ENCODE data around the gene CADM1. TPM values are rescaled to one million over a fixed set of nuclear protein-coding genes. Genes with fewer than 3 reads are reported as not detected.

The CADM1 gene
- total RNA-seq, 4 donors from 2014 or later = 1.2 to 2.5 (median 2.2) TPM

DNA sequence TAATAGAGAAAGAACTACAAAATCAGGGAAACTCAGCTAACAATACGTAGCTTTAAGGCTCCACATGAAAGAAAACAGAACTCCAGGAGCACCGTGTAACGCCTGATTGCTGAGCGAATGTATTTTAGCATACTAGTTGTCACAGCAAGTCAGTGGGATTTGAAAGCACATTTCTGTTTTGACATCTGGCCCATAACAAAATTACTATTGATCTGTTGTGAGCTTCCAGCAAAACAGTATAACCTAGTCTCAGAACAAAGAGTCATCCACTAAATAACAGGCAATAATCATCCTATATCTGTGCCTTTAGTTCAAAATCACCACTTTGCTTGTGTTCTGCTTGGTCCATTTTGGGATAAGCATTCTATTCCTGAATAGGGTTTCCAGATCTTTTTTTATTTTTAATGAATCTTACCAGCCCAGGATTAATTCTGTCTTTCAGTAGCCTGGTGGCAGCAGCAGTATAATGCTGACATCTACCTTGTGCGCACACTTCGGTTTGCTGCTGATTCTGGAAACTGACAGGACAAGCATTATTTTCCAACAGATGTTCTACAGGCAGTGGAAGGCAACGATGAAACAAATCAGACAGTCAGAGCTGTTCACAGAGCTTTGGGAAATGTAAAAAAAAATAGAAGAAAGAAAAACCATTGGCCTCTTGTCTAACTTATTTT lies 66.2 kb downstream of the CADM1 start:
- in situ Hi-C loops (cut with MboI; ENCODE audit: low sequenced_read_pairs in 4 of 4) (no loop called here), intact Hi-C loops (cut with DNase I; ENCODE audit: low total_unique reads) (no loop called here)
- H3K27ac ChIP-seq = no peak overlapping the region
- DNase-seq = no peak
- H3K36me3 ChIP-seq = no peaks in the 10 kb centered on the region
- H3K27me3 ChIP-seq = no peaks in the 10 kb centered on the region
- H3K9me3 ChIP-seq = no peaks in the 10 kb centered on the region
- ATAC-seq = no peak
- TF ChIP-seq CTCF (IDR thresholded peaks at IDR 0.05 in 4 of 5, conservative IDR thresholded peaks at IDR 0.05 in 1 of 5) = no peak
- TF ChIP-seq POLR2A (IDR thresholded peaks at IDR 0.05) = no peak
- peaks cover 5 to 13% of the 10 kb centered on the region in 2 donors for H3K4me1 ChIP-seq
- no peak overlapping the region for H3K4me3 ChIP-seq

GRCh38 chr11:115430345-115430744 lies 73.9 kb downstream of the CADM1 start:
- in situ Hi-C loops (cut with MboI; ENCODE audit: low sequenced_read_pairs in 4 of 4) (no loop called here), intact Hi-C loops (cut with DNase I; ENCODE audit: low total_unique reads) (no loop called here)
- no peaks in the 10 kb centered on the region for H3K36me3 ChIP-seq
- DNase-seq (no peak), ATAC-seq (no peak)
- H3K27ac ChIP-seq = no peak overlapping the region
- H3K9me3 ChIP-seq = no peaks in the 10 kb centered on the region
- H3K27me3 ChIP-seq = no peaks in the 10 kb centered on the region
- H3K4me1 ChIP-seq = peaks cover 5 to 7% of the 10 kb centered on the region in 2 donors
- no peak for TF ChIP-seq POLR2A (IDR thresholded peaks at IDR 0.05)
- no peak overlapping the region for H3K4me3 ChIP-seq

- H3K4me1 ChIP-seq = no peaks in the 10 kb centered on the region
- H3K36me3 ChIP-seq = no peaks in the 10 kb centered on the region
- H3K4me3 ChIP-seq = no peak overlapping the region
- H3K9me3 ChIP-seq = no peaks in the 10 kb centered on the region
- intact Hi-C loops (cut with DNase I; ENCODE audit: low total_unique reads) (no loop called here), in situ Hi-C loops (cut with MboI; ENCODE audit: low sequenced_read_pairs in 4 of 4) (no loop called here)
- ATAC-seq (no peak), DNase-seq (no peak)
- TF ChIP-seq POLR2A (IDR thresholded peaks at IDR 0.05) (no peak), CTCF (IDR thresholded peaks at IDR 0.05 in 4 of 5, conservative IDR thresholded peaks at IDR 0.05 in 1 of 5) (no peak)
- no peak overlapping the region for H3K27ac ChIP-seq
- no peaks in the 10 kb centered on the region for H3K27me3 ChIP-seq
Observed at GRCh38 chr11:115428306-115428705, 75.9 kb downstream of the CADM1 start.

- Histone ChIP-seq H3K4me1 (no peaks in the 10 kb centered on the region), H3K27ac (no peak overlapping the region), H3K36me3 (no peaks in the 10 kb centered on the region), H3K27me3 (no peaks in the 10 kb centered on the region), H3K9me3 (no peaks in the 10 kb centered on the region), H3K4me3 (no peak overlapping the region)
- no peak for ATAC-seq
- TF ChIP-seq POLR2A (IDR thresholded peaks at IDR 0.05) (no peak), CTCF (IDR thresholded peaks at IDR 0.05 in 4 of 5, conservative IDR thresholded peaks at IDR 0.05 in 1 of 5) (no peak)
- in situ Hi-C loops (cut with MboI; ENCODE audit: low sequenced_read_pairs in 4 of 4) = no loop called here
- DNase-seq = no peak
- intact Hi-C loops (cut with DNase I; ENCODE audit: low total_unique reads) = no loop called here
Observed at GRCh38 chr11:115425816-115426215, 78.4 kb downstream of the CADM1 start.

- no peaks in the 10 kb centered on the region for H3K4me1 ChIP-seq
- no peaks in the 10 kb centered on the region for H3K27me3 ChIP-seq
- no peaks in the 10 kb centered on the region for H3K36me3 ChIP-seq
- H3K27ac ChIP-seq = no peak overlapping the region
- no peaks in the 10 kb centered on the region for H3K9me3 ChIP-seq
- TF ChIP-seq CTCF (IDR thresholded peaks at IDR 0.05 in 4 of 5, conservative IDR thresholded peaks at IDR 0.05 in 1 of 5) (no peak), POLR2A (IDR thresholded peaks at IDR 0.05) (no peak)
- ATAC-seq (no peak), DNase-seq (no peak)
- no peak overlapping the region for H3K4me3 ChIP-seq
- intact Hi-C loops (cut with DNase I; ENCODE audit: low total_unique reads) = no loop called here
- in situ Hi-C loops (cut with MboI; ENCODE audit: low sequenced_read_pairs in 4 of 4) = no loop called here
Observed at GRCh38 chr11:115425250-115425649, 79.0 kb downstream of the CADM1 start.

Data from gastrocnemius medialis (tissue), 4 donors.